NCI-H2107 (cell line): ENCODE results near the gene TNNI2.

ENCODE experiments used
- DNase-seq: peaks from one replicate; lab custom pipeline; 2025; lab: John Stamatoyannopoulos, UW

Gene TNNI2

DNA sequence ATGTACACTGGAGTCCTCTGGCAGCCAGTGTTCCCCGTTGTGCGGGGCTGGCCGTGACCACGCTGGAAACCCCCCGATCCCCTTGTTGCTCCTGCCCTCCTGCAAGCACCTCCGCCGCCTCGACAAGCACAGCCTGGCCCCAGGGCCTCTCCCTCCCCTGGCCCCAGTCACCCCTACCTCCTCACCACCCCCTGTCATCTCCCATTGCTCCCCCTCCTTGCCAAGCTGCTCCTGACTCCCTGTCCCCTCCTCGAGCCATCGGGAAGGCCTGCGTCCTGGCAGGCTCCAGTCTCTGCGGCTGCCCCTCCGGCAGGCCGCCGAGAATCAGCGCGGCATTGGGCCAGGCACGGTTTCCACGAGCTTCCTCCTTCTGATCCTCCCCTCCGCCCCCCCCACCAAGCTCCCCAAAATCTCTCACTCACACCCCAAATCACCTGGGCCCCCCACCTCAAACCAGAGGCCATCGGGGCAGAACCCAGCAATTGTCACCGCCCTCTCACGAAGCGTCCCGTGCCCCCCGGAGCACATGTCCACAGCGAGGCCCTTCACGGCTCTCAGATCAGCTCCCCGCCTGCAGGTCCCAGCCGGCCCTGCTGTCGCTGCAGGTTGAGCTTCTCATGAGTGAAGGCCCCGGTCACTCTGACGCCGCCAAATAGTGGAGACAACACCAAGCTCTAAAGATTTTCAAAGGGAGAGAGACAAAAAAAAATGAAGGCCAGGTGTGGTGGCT lies 8.4 kb downstream of the TNNI2 start:
- no peak for DNase-seq

GRCh38 chr11:1847926-1848639 lies 9.3 kb downstream of the TNNI2 start:
- DNase-seq, result no peak

DNA sequence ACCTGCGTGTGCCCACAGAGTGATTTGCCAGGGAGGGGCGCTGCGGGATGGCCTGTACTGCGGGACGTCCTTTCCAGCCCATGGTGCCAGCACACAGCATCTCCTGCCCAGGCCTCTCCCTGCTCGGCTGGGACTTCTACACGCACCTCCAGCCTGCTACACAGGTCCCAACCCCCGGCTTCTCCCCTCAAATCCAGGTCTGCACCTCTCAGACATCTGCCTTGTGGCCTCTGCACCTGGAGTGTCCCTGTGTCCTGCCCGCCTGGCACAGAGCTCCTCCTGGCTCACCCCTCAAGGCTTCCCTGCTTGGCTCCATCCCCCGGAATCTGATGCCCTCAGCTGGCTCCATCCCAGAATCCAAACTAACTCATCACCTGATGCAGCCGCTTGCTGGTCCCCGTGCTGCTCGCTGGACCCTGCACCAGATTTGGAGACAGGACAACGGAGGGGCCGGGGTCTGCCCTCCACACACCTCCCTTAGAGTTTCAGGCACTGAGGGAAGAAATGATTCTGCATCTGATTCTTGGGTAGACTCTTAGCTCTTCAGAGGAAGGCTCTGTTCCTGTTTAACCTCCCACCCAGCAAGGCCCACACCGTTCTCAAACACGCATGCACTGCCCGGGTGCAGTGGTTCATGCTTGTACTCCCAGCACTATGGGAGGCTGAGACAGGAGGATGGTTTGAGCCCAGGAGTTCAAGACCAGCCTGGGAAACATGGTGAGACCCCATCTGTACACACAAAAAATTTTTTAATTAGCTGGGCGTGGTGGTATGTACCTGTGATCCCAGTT lies 10.1 kb downstream of the TNNI2 start:
- no peak for DNase-seq

DNA sequence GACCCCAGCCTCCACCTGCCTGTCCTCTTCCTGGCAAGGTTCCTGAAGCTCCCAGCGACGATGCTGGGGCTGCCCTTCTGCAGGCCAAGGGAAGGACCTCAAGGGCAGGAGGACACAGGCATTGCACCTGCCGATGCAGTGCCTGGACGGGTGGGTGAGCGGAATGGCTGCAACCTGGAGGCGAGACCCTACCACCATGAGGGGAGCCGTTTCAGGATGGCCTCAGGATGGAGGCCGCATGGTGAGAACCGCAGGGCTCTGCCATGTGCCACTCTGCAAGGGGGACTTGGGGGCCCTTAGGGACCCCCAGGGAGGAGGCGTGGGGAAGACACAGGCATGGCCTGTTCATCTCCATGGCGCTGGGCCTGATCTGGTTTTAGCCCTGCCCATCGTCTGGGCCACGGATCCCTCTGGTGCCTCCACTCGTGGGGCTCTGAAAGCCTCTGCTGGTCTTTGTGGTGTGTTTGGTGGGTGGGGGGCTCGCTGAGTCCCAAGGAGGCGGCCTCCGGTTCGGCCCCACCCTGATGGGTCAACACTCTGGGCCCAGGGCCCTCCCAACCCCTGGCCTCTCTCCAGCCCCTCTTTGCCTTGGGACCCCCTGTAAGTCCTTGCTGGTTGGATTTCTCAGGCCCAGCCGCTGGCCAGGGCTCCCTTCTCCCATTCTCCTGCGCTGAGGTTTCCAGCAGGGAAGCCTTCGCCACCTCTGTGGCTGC lies 12.8 kb downstream of the TNNI2 start:
- DNase-seq, result no peak

DNA sequence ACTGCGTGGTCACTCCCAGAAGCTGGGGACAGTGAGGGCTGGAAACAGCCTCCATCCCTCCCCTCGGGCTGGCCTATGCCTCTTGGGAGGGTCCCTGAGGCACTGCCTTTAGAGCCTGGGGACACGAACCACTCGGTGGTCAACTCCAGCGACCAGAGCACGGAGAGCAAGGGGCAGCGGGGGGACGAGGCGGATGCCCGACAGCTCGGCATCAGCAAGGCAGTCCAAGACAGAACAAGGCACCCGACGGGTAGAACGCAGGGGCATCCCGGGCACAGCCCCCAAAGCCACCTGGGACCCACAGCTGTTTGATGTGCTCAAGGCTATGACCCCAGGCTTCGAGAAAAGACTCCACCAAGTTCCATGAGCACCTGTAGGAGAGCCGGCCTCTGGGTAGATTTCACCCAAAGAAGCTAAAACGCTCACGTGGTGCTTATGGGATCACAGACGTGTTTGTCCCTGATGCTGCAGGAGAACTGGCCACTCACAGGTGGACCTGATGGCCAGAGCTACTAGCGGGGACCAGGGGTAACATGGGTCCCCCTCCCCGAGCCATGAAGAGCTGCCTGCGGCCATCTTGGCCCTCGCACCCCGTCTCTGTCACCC lies 13.6 kb downstream of the TNNI2 start:
- DNase-seq, result no peak

DNA sequence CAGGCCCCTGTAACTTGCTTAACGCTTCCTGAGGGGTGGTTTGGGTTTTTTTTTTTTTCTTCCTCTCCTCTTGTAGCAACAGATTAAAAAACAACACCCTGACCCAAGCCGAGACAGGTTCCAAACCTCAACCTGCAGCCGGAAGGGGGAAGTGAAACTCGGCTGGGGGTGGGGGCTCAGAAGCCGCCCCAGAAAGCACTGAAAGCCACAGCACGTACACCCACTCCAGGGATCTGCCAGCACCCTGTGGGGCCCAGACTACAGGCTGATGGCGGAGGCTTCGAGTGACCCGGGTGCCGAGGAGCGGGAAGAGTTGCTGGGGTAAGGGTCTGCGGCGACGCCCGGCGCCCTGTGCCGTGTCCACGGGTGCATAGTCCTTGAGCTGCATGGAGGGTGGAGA lies 14.1 kb downstream of the TNNI2 start, which contains the start of gene LSP1:
LSP1 (plus strand) TSS at position 208 of the 400 bp plus-strand sequence; CDS start at position 269, 61 bp downstream.
- DNase-seq, result no peak

GRCh38 chr11:1853376-1854131 lies 14.8 kb downstream of the TNNI2 start:
- DNase-seq, result no peak

DNA sequence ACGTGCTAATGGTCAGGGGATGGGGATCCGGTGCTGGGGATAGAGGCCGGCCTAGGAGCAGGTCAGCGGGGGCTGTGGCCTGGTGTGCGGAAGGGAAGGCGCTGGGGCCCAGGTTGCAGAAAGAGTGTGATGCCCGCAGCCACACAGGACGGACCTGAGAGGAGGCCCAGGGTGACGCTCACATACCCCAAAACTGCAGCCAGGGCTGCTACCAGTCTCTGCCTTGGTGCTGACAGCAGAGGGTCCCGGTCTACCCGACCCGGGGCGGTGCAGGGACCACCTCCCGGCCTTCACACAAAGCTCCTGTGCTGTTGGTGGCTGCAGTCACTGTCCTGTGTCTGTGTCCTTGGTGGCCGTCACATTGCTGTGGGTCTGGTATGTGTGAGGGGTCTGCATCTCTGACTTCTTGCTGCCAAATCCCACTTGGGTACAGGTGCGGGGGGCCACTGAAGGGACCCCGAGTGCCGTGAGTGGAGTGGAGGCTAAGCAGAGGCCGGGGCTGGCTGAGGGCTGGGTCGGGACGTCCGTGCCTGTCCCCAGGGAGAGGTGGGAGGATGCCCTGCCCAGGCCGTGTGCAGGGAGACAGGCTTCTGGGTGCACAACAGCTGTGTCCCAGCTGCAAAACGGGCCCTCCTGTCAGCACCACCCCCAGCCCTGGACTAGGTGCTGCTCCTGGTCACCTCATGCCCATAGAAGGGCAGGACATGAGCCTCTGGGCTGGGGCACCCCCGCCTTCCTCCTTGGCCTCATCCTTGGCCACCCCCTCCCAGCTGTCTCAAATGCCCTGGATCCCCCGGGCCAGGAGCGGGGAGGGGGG lies 15.6 kb downstream of the TNNI2 start:
- DNase-seq, result no peak

- no peak for DNase-seq
These were observed 16.4 kb downstream of the TNNI2 start for GRCh38 chr11:1854949-1855885.

- no peak for DNase-seq
These were observed 17.1 kb downstream of the TNNI2 start for GRCh38 chr11:1855886-1856265.

DNA sequence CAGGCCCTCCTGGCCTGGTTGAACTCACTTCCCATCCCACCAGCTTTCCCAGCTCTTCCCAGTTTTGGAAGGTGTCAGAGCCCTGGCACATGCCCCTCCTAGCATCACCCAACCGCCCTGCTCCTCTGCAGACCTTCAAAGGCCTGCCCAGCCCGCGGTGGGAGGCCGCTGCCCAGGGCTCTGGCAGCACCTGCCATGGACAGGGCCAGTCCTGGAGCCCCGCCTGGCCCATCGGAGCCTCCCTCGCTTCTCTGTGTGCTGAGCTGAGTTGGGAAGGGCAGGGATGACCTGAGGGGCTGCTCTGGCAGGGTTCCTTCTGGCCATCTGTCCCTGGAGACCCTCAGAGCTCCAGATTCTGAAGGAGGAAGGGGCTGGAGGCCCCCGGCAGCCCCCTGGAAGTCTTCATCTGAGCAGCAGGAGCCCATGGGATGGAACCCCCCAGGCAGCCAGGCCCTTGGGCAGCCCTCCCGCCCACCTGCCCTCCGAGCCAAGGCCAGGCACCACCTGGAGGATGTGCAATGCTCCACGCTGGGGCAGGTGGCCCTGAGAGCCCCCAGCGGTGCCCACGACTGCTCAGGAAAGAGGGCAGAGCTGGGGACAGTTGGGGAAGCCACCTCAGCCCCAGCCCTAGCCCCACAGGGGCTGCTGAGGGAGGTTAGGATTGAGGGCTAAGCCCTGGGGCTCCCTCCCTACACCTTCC lies 17.7 kb downstream of the TNNI2 start:
- DNase-seq, result no peak

GRCh38 chr11:1857064-1857463 lies 18.3 kb downstream of the TNNI2 start:
- no peak for DNase-seq

DNA sequence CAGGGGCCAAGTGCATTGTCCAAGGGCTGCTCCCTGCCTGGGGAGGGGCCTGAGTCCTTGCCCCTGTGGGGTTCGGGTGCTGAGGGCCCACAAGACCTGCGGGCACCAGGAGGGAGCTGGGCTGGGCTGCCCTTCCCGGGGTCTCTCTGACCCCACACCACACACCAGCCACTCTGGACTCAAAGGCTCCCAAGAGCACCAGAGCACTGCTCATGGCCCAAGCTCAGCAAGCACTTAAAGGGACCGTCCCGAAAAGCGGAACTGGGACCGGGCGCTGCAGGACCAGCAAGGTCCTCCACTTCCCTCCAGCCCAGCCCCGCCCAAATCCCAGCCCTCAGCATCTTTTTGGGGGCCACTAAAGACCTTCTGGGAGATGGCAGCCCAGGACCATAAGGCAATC lies 19.4 kb downstream of the TNNI2 start:
- no peak for DNase-seq

GRCh38 chr11:1858576-1858975 lies 19.8 kb downstream of the TNNI2 start:
- DNase-seq, result no peak

- no peak for DNase-seq
These were observed 20.2 kb downstream of the TNNI2 start for GRCh38 chr11:1859004-1859403.

GRCh38 chr11:1860108-1860507 lies 21.3 kb downstream of the TNNI2 start:
- DNase-seq, result no peak

- DNase-seq, result no peak
These were observed 22.9 kb downstream of the TNNI2 start for GRCh38 chr11:1861435-1862411.
